ENCODE data around the gene SPRYD3. TPM values are rescaled to one million over a fixed set of nuclear protein-coding genes. Genes with fewer than 3 reads are reported as not detected.
"Not testable (repeated sequence)": the region's sequence is repeated elsewhere in the genome, so short reads cannot be mapped to it uniquely, and the experiment has no call there.

SPRYD3 gene
- total RNA-seq, 3 donors from 2014 or later = 31.8 to 45.8 (median 36.3) TPM

GRCh38 chr12:53115112-53115890, 36.1 kb upstream of the SPRYD3 start:
- TF ChIP-seq CTCF (IDR thresholded peaks at IDR 0.05) (no peak), POLR2AphosphoS5 (IDR thresholded peaks at IDR 0.05) (no peak), POLR2A (IDR thresholded peaks at IDR 0.05) (no peak)
- Histone ChIP-seq H3K9me3 (no peaks in the 10 kb centered on the region), H3K27ac (no peak overlapping the region), H3K4me1 (no peaks in the 10 kb centered on the region), H3K4me3 (no peak overlapping the region), H3K36me3 (no peaks in the 10 kb centered on the region), H3K27me3 (no peaks in the 10 kb centered on the region)
- intact Hi-C loops (cut with DNase I; ENCODE audit: low total_unique reads) = no loop called here
- DNase-seq (ENCODE audit: low spot score in 2 of 2) = no peak

- Histone ChIP-seq H3K9me3 (no peaks in the 10 kb centered on the region), H3K27me3 (no peaks in the 10 kb centered on the region), H3K27ac (no peak overlapping the region), H3K36me3 (no peaks in the 10 kb centered on the region), H3K4me1 (no peaks in the 10 kb centered on the region), H3K4me3 (no peak overlapping the region)
- TF ChIP-seq POLR2AphosphoS5 (IDR thresholded peaks at IDR 0.05) = no peak
- no peak for TF ChIP-seq POLR2A (IDR thresholded peaks at IDR 0.05)
- TF ChIP-seq CTCF (IDR thresholded peaks at IDR 0.05) = no peak
- intact Hi-C loops (cut with DNase I; ENCODE audit: low total_unique reads) = no loop called here
- DNase-seq (ENCODE audit: low spot score in 2 of 2) = no peak
Measured at GRCh38 chr12:53113951-53114350, 34.8 kb upstream of the SPRYD3 start.

GRCh38 chr12:53113136-53113705, 34.0 kb upstream of the SPRYD3 start:
- Histone ChIP-seq H3K27ac (peak overlapping the region in 1 of 2 donors; percentile 72), H3K4me1 (no peaks in the 10 kb centered on the region), H3K36me3 (no peaks in the 10 kb centered on the region), H3K9me3 (no peaks in the 10 kb centered on the region), H3K4me3 (no peak overlapping the region), H3K27me3 (no peaks in the 10 kb centered on the region)
- TF ChIP-seq POLR2AphosphoS5 (IDR thresholded peaks at IDR 0.05) (no peak), POLR2A (IDR thresholded peaks at IDR 0.05) (no peak), CTCF (IDR thresholded peaks at IDR 0.05) (no peak)
- intact Hi-C loops (cut with DNase I; ENCODE audit: low total_unique reads) = no loop called here
- no peak for DNase-seq (ENCODE audit: low spot score in 2 of 2)

GRCh38 chr12:53112431-53112830, 33.2 kb upstream of the SPRYD3 start:
- H3K4me3 ChIP-seq; intact Hi-C loops (cut with DNase I; ENCODE audit: low total_unique reads); H3K27me3 ChIP-seq; H3K36me3 ChIP-seq; H3K27ac ChIP-seq; H3K4me1 ChIP-seq; DNase-seq (ENCODE audit: low spot score in 2 of 2); H3K9me3 ChIP-seq: not testable (repeated sequence)

GRCh38 chr12:53107122-53107521, 27.9 kb upstream of the SPRYD3 start:
- Histone ChIP-seq H3K36me3 (no peaks in the 10 kb centered on the region), H3K27me3 (no peaks in the 10 kb centered on the region), H3K4me3 (no peak overlapping the region), H3K27ac (peak overlapping the region in 1 of 2 donors; percentile 16), H3K9me3 (no peaks in the 10 kb centered on the region), H3K4me1 (no peaks in the 10 kb centered on the region)
- TF ChIP-seq POLR2AphosphoS5 (IDR thresholded peaks at IDR 0.05) = no peak
- TF ChIP-seq POLR2A (IDR thresholded peaks at IDR 0.05) = no peak
- TF ChIP-seq CTCF (IDR thresholded peaks at IDR 0.05) = no peak
- no peak for DNase-seq (ENCODE audit: low spot score in 2 of 2)
- intact Hi-C loops (cut with DNase I; ENCODE audit: low total_unique reads) = no loop called here
